ENCODE measurements around the gene KCNIP2. TPM values are rescaled to one million over a fixed set of nuclear protein-coding genes. Genes with fewer than 3 reads are reported as not detected.

The KCNIP2 gene
- total and polyA plus RNA-seq, 2 of the 13 experiments (the other 11 are each of a cell fraction or from before 2014, with no cell fraction given) = 0.42 to 0.70 TPM

DNA sequence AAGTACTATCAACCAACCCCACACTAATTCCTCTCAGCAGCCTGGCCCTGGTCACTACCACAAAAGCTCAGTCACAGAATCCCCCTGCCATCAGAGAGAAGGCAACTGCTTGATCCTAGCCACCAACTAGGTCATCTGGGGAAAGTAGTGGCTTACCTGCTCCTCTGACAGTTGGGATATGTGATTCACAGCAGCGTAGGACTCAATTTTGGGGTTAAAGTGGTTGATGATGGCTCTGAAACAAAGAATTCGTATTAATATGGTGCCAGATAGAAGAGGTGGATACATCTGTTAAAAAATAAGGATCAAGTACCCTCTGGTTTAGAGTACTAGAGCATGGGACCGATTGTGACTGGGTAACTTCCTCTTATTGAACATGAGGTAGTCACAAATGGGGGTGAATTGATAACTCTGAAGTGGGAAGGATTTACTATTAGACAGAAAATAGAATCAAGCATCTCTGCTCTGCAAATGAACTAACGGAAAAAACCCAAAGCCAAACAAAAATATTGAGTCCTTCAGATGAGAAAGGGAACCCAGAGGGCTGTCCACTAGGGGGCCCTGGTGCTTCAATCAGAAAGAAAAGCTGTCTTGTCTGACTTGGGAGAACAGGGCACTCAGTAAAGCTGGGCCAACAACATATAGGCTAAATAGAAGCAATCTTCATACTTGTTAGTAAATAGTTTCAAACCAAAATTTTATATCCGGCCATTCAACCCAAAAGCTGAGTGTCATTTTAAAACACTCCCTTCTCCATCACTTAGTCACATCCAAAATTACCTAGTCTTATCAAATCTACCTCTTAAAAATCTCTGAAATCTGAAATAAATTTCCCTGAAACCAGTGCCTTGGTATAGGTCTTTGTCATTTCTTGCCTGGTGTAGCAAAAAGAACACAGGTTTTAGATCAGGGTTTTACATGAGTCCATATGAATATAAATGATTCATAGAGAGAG, 45.9 kb upstream of the KCNIP2 start (continued):
- TF ChIP-seq, protein P1, sequence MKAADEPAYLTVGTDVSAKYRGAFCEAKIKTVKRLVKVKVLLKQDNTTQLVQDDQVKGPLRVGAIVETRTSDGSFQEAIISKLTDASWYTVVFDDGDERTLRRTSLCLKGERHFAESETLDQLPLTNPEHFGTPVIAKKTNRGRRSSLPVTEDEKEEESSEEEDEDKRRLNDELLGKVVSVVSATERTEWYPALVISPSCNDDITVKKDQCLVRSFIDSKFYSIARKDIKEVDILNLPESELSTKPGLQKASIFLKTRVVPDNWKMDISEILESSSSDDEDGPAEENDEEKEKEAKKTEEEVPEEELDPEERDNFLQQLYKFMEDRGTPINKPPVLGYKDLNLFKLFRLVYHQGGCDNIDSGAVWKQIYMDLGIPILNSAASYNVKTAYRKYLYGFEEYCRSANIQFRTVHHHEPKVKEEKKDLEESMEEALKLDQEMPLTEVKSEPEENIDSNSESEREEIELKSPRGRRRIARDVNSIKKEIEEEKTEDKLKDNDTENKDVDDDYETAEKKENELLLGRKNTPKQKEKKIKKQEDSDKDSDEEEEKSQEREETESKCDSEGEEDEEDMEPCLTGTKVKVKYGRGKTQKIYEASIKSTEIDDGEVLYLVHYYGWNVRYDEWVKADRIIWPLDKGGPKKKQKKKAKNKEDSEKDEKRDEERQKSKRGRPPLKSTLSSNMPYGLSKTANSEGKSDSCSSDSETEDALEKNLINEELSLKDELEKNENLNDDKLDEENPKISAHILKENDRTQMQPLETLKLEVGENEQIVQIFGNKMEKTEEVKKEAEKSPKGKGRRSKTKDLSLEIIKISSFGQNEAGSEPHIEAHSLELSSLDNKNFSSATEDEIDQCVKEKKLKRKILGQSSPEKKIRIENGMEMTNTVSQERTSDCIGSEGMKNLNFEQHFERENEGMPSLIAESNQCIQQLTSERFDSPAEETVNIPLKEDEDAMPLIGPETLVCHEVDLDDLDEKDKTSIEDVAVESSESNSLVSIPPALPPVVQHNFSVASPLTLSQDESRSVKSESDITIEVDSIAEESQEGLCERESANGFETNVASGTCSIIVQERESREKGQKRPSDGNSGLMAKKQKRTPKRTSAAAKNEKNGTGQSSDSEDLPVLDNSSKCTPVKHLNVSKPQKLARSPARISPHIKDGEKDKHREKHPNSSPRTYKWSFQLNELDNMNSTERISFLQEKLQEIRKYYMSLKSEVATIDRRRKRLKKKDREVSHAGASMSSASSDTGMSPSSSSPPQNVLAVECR (CRISPR knock-in tag; IDR thresholded peaks at IDR 0.05; ENCODE audit: borderline replicate concordance) = no peak
- no peak for TF ChIP-seq ATAD3A (CRISPR knock-in tag; IDR thresholded peaks at IDR 0.05)
- TF ChIP-seq SNAPC5 (CRISPR knock-in tag; IDR thresholded peaks at IDR 0.05; ENCODE audit: borderline replicate concordance) = no peak
- TF ChIP-seq CTCF (CRISPR knock-in tag; IDR thresholded peaks at IDR 0.05) = peak; percentile 72
- TF ChIP-seq, protein P2, sequence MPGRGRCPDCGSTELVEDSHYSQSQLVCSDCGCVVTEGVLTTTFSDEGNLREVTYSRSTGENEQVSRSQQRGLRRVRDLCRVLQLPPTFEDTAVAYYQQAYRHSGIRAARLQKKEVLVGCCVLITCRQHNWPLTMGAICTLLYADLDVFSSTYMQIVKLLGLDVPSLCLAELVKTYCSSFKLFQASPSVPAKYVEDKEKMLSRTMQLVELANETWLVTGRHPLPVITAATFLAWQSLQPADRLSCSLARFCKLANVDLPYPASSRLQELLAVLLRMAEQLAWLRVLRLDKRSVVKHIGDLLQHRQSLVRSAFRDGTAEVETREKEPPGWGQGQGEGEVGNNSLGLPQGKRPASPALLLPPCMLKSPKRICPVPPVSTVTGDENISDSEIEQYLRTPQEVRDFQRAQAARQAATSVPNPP (CRISPR knock-in tag; IDR thresholded peaks at IDR 0.05) = no peak
- peak; percentile 30; the same call in 1 of the 2 replicates for TF ChIP-seq YEATS2 (CRISPR knock-in tag; IDR thresholded peaks at IDR 0.05; ENCODE audit: borderline replicate concordance)
- no peak for TF ChIP-seq ZBED4 (CRISPR knock-in tag; IDR thresholded peaks at IDR 0.05; ENCODE audit: borderline replicate concordance)
- TF ChIP-seq RAD21 (CRISPR knock-in tag; IDR thresholded peaks at IDR 0.05) = 0 out of 2 replicates have a peak, but pooled peaks have one; percentile 28
- TF ChIP-seq RORA (CRISPR knock-in tag; IDR thresholded peaks at IDR 0.05) = no peak
- TF ChIP-seq, protein P3, sequence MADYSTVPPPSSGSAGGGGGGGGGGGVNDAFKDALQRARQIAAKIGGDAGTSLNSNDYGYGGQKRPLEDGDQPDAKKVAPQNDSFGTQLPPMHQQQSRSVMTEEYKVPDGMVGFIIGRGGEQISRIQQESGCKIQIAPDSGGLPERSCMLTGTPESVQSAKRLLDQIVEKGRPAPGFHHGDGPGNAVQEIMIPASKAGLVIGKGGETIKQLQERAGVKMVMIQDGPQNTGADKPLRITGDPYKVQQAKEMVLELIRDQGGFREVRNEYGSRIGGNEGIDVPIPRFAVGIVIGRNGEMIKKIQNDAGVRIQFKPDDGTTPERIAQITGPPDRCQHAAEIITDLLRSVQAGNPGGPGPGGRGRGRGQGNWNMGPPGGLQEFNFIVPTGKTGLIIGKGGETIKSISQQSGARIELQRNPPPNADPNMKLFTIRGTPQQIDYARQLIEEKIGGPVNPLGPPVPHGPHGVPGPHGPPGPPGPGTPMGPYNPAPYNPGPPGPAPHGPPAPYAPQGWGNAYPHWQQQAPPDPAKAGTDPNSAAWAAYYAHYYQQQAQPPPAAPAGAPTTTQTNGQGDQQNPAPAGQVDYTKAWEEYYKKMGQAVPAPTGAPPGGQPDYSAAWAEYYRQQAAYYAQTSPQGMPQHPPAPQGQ (CRISPR knock-in tag; IDR thresholded peaks at IDR 0.05; ENCODE audit: borderline replicate concordance) = no peak
